Body of pancreas (tissue), 4 donors: ENCODE measurements around the gene ZKSCAN1. TPM values are rescaled to one million over a fixed set of nuclear protein-coding genes. Genes with fewer than 3 reads are reported as not detected.

ENCODE experiments used
- ATAC-seq: fragments of 150-250 bp; one replicate; pipeline ENCODE4 v1.9.1; 2016
- DNase-seq, 4 donors: peaks; one replicate each; pipeline ENCODE4 v3.0.0-alpha.2; 2019
- H3K27ac ChIP-seq, 4 donors: fragments of 200-600 bp; sonication (generic); 1 replicate in 3 of 4; 2 replicates in 1 of 4; pipeline versions ENCODE4 v1.5.1 to v1.6.1; 2016 to 2019; ENCODE audit warnings: mild to moderate bottlenecking in 1 of 4, mixed read lengths in 1 of 4, moderate library complexity in 1 of 4
- H3K27me3 ChIP-seq, 2 donors: fragments of 200-600 bp; sonication (generic); one replicate each; pipeline ENCODE4 v1.6.0; 2016; ENCODE audit warnings: mild to moderate bottlenecking in 1 of 2
- H3K36me3 ChIP-seq, 2 donors: fragments of 200-600 bp; sonication (generic); replicated peaks in 1 of 2; 2 replicates each; pipeline ENCODE4 v1.5.1; 2016; ENCODE audit warnings: low read depth in 2 of 2; ENCODE audit not compliant: insufficient read depth in 1 of 2
- H3K4me1 ChIP-seq: fragments of 200-600 bp; sonication (generic); one replicate; pipeline ENCODE4 v1.6.0; 2016
- H3K4me3 ChIP-seq, 2 donors: fragments of 200-600 bp; sonication (generic); 1 replicate in 1 of 2; 2 replicates in 1 of 2; pipeline ENCODE4 v1.5.1; 2016 to 2019
- H3K9me3 ChIP-seq, 3 donors: fragments of 200-600 bp; sonication (generic); 1 replicate in 2 of 3; 2 replicates in 1 of 3; pipeline ENCODE4 v1.5.1; 2016
- CTCF ChIP-seq, 7 experiments: fragments of 450-650 bp in 4 of 7; fragments of 200-600 bp in 3 of 7; sonication (generic) in 3 of 7; IDR thresholded peaks; one replicate each; pipeline ENCODE4 v1.5.1; 2016 to 2019; ENCODE audit warnings: antibody characterized with exemption in 7 of 7
- POLR2A ChIP-seq, 3 donors: fragments of 450-650 bp; IDR thresholded peaks; one replicate each; pipeline ENCODE4 v1.6.1; 2016; ENCODE audit warnings: antibody characterized with exemption in 3 of 3, mild to moderate bottlenecking in 2 of 3
- WGBS, 2 donors: methylation state at CpG; one replicate each; pipeline ENCODE4 v1.1.5; 2017; 5-methylcytosine and 5-hydroxymethylcytosine counted together
- intact Hi-C: fragments of 100-400 bp; cut with DNase I; formaldehyde crosslinking; loops from one replicate; pipeline ENCODE4 v1.15.1; 2023
- total RNA-seq, 2 donors: library from RNA; depleted of rRNA; stranded (reverse); fragments of >200 nt; gene quantifications; one replicate each; pipeline ENCODE4 v1.1.0, GENCODE V29; 2016

The ZKSCAN1 gene
- total RNA-seq, 2 donors from 2014 or later = 31.6 to 40.2 TPM

GRCh38 chr7:100089458-100090196, 74.2 kb downstream of the ZKSCAN1 start:
- ATAC-seq (no peak), DNase-seq (no peak)
- TF ChIP-seq POLR2A (IDR thresholded peaks at IDR 0.05) (no peak), CTCF (IDR thresholded peaks at IDR 0.05) (no peak)
- 25 to 33% methylated on average over 7 of the region's 7 CpGs for WGBS, 2 donors
- Histone ChIP-seq H3K9me3 (no peaks in the 10 kb centered on the region), H3K36me3 (peaks cover 5 to 11% of the 10 kb centered on the region in 2 donors), H3K27ac (peak overlapping the region in 3 of 4 donors; percentile 69 to 90 (median 81)), H3K4me1 (peaks cover 21% of the 10 kb centered on the region), H3K27me3 (no peaks in the 10 kb centered on the region), H3K4me3 (peak overlapping the region; percentile 76 to 93)
- intact Hi-C loops = no loop called here

GRCh38 chr7:100090527-100091410, 75.4 kb downstream of the ZKSCAN1 start:
- no peaks in the 10 kb centered on the region for H3K9me3 ChIP-seq
- H3K4me3 ChIP-seq = no peak overlapping the region
- H3K36me3 ChIP-seq = peaks cover 10 to 18% of the 10 kb centered on the region in 2 donors
- no peak overlapping the region for H3K27ac ChIP-seq
- DNase-seq (no peak), ATAC-seq (no peak)
- TF ChIP-seq POLR2A (IDR thresholded peaks at IDR 0.05) = no peak
- TF ChIP-seq CTCF (IDR thresholded peaks at IDR 0.05) = no peak
- peaks cover 21% of the 10 kb centered on the region for H3K4me1 ChIP-seq
- intact Hi-C loops = no loop called here
- no peaks in the 10 kb centered on the region for H3K27me3 ChIP-seq
- WGBS, 2 donors = 87 to 94% methylated on average over 12 to 14 of the region's 14 CpGs

Other genes starting within 250 kb of the ZKSCAN1 start
- gene CYP3A4, start 231.4 kb upstream of the ZKSCAN1 start, total RNA-seq = 100 to 1,000 TPM in 1 of 2 donors, under 1 TPM in 1; 0.99 to 267 TPM
- gene CYP3A43, start 187.6 kb upstream of the ZKSCAN1 start, total RNA-seq = 1 to 10 TPM; 2.0 to 9.9 TPM
- 1 to 10 TPM in 1 of 2 donors, not detected in 1; 2.0 TPM for gene OR2AE1, start 138.6 kb upstream of the ZKSCAN1 start, total RNA-seq
- gene TRIM4, start 96.1 kb upstream of the ZKSCAN1 start, total RNA-seq = 10 to 100 TPM; 31.9 to 41.9 TPM
- not detected for gene GJC3, start 86.0 kb upstream of the ZKSCAN1 start, total RNA-seq
- 100 to 1,000 TPM; 133 to 271 TPM for gene AZGP1, start 39.6 kb upstream of the ZKSCAN1 start, total RNA-seq
- 10 to 100 TPM; 14.5 to 20.2 TPM for gene ZSCAN21, start 34.2 kb downstream of the ZKSCAN1 start, total RNA-seq
- 10 to 100 TPM; 16.9 to 46.5 TPM for gene ZNF3, start 66.1 kb downstream of the ZKSCAN1 start, total RNA-seq
- gene COPS6, start 73.4 kb downstream of the ZKSCAN1 start, total RNA-seq = 10 to 100 TPM; 15.8 to 16.1 TPM
- gene MCM7, start 85.8 kb downstream of the ZKSCAN1 start, total RNA-seq = 10 to 100 TPM; 32.6 to 34.5 TPM
- 10 to 100 TPM in 1 of 2 donors, 1 to 10 TPM in 1; 6.0 to 11.2 TPM for gene AP4M1, start 86.0 kb downstream of the ZKSCAN1 start, total RNA-seq
- 10 to 100 TPM; 30.4 to 51.7 TPM for gene TAF6, start 103.8 kb downstream of the ZKSCAN1 start, total RNA-seq
- 1 to 10 TPM in 1 of 2 donors, under 1 TPM in 1; 0.99 to 2.3 TPM for gene CNPY4, start 104.0 kb downstream of the ZKSCAN1 start, total RNA-seq
- 1 to 10 TPM; 2.1 to 5.3 TPM for gene MBLAC1, start 111.4 kb downstream of the ZKSCAN1 start, total RNA-seq
- 100 to 1,000 TPM in 1 of 2 donors, 10 to 100 TPM in 1; 86.1 to 119 TPM for gene LAMTOR4, start 133.3 kb downstream of the ZKSCAN1 start, total RNA-seq
- gene TRAPPC14, start 143.1 kb downstream of the ZKSCAN1 start, total RNA-seq = 10 to 100 TPM in 1 of 2 donors, 1 to 10 TPM in 1; 7.3 to 27.7 TPM
- gene GAL3ST4, start 153.0 kb downstream of the ZKSCAN1 start, total RNA-seq = under 1 TPM in 1 of 2 donors, not detected in 1; 0.26 TPM
- 1 to 10 TPM in 1 of 2 donors, under 1 TPM in 1; 0.99 to 1.6 TPM for gene GPC2, start 161.8 kb downstream of the ZKSCAN1 start, total RNA-seq
- not detected for gene STAG3, start 162.3 kb downstream of the ZKSCAN1 start, total RNA-seq
- 1 to 10 TPM in 1 of 2 donors, under 1 TPM in 1; 0.78 to 4.0 TPM for gene PVRIG, start 204.4 kb downstream of the ZKSCAN1 start, total RNA-seq